HepG2 (cell line): ENCODE measurements around the gene COMMD8. TPM values are rescaled to one million over a fixed set of nuclear protein-coding genes. Genes with fewer than 3 reads are reported as not detected.

Experiments
- BHLHE40 ChIP-seq: IDR thresholded peaks from 2 replicates; pipeline ENCODE4 v1.6.1; 2011; ENCODE audit warnings: low read length, improper control_type of control experiment
- CEBPZ ChIP-seq: IDR thresholded peaks from 2 replicates; pipeline ENCODE4 v1.6.1; 2012; ENCODE audit warnings: low read length, improper control_type of control experiment
- ETV5 ChIP-seq: IDR thresholded peaks from 2 replicates; pipeline ENCODE4 v1.6.1; 2018; ENCODE audit warnings: missing biosample characterization, missing genetic modification reagents, inconsistent platforms, borderline replicate concordance
- FOXJ3 ChIP-seq: sonication (generic); formaldehyde crosslinking; IDR thresholded peaks from 2 replicates; pipeline ENCODE4 v1.4.0; 2020; ENCODE audit warnings: missing genetic modification reagents, mild to moderate bottlenecking, borderline replicate concordance
- FUBP1 ChIP-seq: sonication (generic); formaldehyde crosslinking; IDR thresholded peaks from 2 replicates; pipeline ENCODE4 v1.5.1; 2020; ENCODE audit warnings: missing genetic modification reagents, mild to moderate bottlenecking, borderline replicate concordance
- HOXA3 ChIP-seq: sonication (generic); formaldehyde crosslinking; IDR thresholded peaks from 2 replicates; pipeline ENCODE4 v1.5.0; 2020; ENCODE audit warnings: missing genetic modification reagents
- KAT7 ChIP-seq: IDR thresholded peaks from 2 replicates; pipeline ENCODE4 v1.6.1; 2018; ENCODE audit warnings: borderline replicate concordance, missing compliant biosample characterization
- LCORL ChIP-seq, 2 experiments: fragments of 450-650 bp in 1 of 2; sonication (generic) in 1 of 2; formaldehyde crosslinking in 1 of 2; IDR thresholded peaks; 2 replicates each; pipeline versions ENCODE4 v1.5.0 to v1.6.1; 2017 to 2020; ENCODE audit warnings: antibody characterized with exemption in 1 of 2, missing genetic modification reagents in 1 of 2
- MXI1 ChIP-seq: IDR thresholded peaks from 3 replicates; pipeline ENCODE4 v1.6.1; 2012; ENCODE audit warnings: low read depth, low read length, inconsistent platforms, borderline replicate concordance
- NFIB ChIP-seq: sonication (generic); formaldehyde crosslinking; IDR thresholded peaks from 2 replicates; pipeline ENCODE4 v1.9.0; 2021; ENCODE audit warnings: missing genetic modification reagents, mild to moderate bottlenecking, borderline replicate concordance
- PHF8 ChIP-seq: sonication (generic); formaldehyde crosslinking; IDR thresholded peaks from 2 replicates; pipeline ENCODE4 v1.5.0; 2020; ENCODE audit warnings: missing genetic modification reagents
- POGK ChIP-seq: sonication (generic); formaldehyde crosslinking; conservative IDR thresholded peaks from 2 replicates; pipeline ENCODE4 v1.8.0; 2022; ENCODE audit warnings: mild to moderate bottlenecking, moderate library complexity, missing genetic modification reagents
- RFX1 ChIP-seq: fragments of 450-650 bp; IDR thresholded peaks from 2 replicates; pipeline ENCODE4 v1.6.1; 2017
- RNF219 ChIP-seq: sonication (generic); formaldehyde crosslinking; IDR thresholded peaks from 2 replicates; pipeline ENCODE4 v1.5.0; 2020; ENCODE audit warnings: mild to moderate bottlenecking, missing genetic modification reagents
- SMAD9 ChIP-seq: sonication (generic); formaldehyde crosslinking; IDR thresholded peaks from 2 replicates; pipeline ENCODE4 v1.5.1; 2020; ENCODE audit warnings: mild to moderate bottlenecking, missing genetic modification reagents
- ZBTB33 ChIP-seq: sonication (generic); formaldehyde crosslinking; IDR thresholded peaks from 2 replicates; pipeline ENCODE4 v1.4.0; 2020; ENCODE audit warnings: missing genetic modification reagents
- ZNF430 ChIP-seq: sonication (generic); formaldehyde crosslinking; IDR thresholded peaks from 2 replicates; pipeline ENCODE4 v1.9.0; 2021; ENCODE audit warnings: mild to moderate bottlenecking, missing genetic modification reagents
- ZSCAN31 ChIP-seq: sonication (generic); formaldehyde crosslinking; IDR thresholded peaks from 2 replicates; pipeline ENCODE4 v1.5.0; 2020; ENCODE audit warnings: low read depth, mild to moderate bottlenecking, missing genetic modification reagents
- polyA plus RNA-seq, 8 experiments: library from polyadenylated mRNA; depleted of rRNA in 3 of 8; stranded (reverse) in 7 of 8; unstranded in 1 of 8; fragments of >200 nt; fragmentation: Illumina TruSeq in 4 of 8; extraction: Trizol in 4 of 8; gene quantifications; 2 replicates each; pipeline versions ENCODE4 v1.2.1 to v1.2.3, GENCODE V29; 2011 to 2016; ENCODE audit warnings: low read depth in 4 of 8, missing spikeins in 1 of 8, mixed read lengths in 1 of 8; ENCODE audit not compliant: insufficient read depth in 1 of 8
- total RNA-seq, 5 experiments: library from RNA; depleted of rRNA; stranded (reverse); fragments of >200 nt; fragmentation: Illumina TruSeq; extraction: Trizol; gene quantifications; 2 replicates each; pipeline ENCODE4 v1.2.3, GENCODE V29; 2016; ENCODE audit warnings: low read depth in 1 of 5

The COMMD8 gene
- total and polyA plus RNA-seq, 2 of the 13 experiments (the other 11 are each of a cell fraction or from before 2014, with no cell fraction given), result 7.1 to 20.3 TPM

GRCh38 chr4:47463235-47463956, at the start of gene COMMD8 (continued):
- TF ChIP-seq CEBPZ (no peak), ZNF430 (CRISPR knock-in tag) (peak; percentile 88), HOXA3 (CRISPR knock-in tag) (peak; percentile 68; the same call in 1 of the 2 replicates), POGK (CRISPR knock-in tag) (peak; percentile 82), ETV5 (CRISPR knock-in tag) (peak; percentile 82), BHLHE40 (peak; percentile 89), FUBP1 (no peak), ZBTB33 (no peak), PHF8 (CRISPR knock-in tag) (peak; percentile 93), MXI1 (peak; percentile 85; the same call in 2 of the 3 replicates), ZSCAN31 (CRISPR knock-in tag) (peak; percentile 51; the same call in 1 of the 2 replicates), RNF219 (CRISPR knock-in tag) (no peak), RFX1 (peak; percentile 85), FOXJ3 (CRISPR knock-in tag) (no peak), LCORL (IDR thresholded peaks at IDR 0.05) (no peak), LCORL (CRISPR knock-in tag; IDR thresholded peaks at IDR 0.05) (peak; percentile 50; the same call in 1 of the 2 replicates), NFIB (CRISPR knock-in tag) (no peak), SMAD9 (CRISPR knock-in tag) (no peak), KAT7 (CRISPR knock-in tag) (no peak)
